ENCODE data around the gene NGDN.

Gene NGDN

GRCh38 chr14:23435543-23436326, 33.8 kb upstream of the NGDN start, which contains the start of gene MYH7:
Gene MYH7, minus strand, starts transcription at chr14:23435660. Its CDS starts 1,928 bp downstream, at chr14:23433732.
- H3K27me3 Mint-ChIP-seq = peaks cover 5% of the 10 kb centered on the region
- no peaks in the 10 kb centered on the region for H3K9me3 Mint-ChIP-seq
- no peaks in the 10 kb centered on the region for H3K36me3 Mint-ChIP-seq (ENCODE audit: low read depth)
- intact Hi-C loops (cut with micrococcal nuclease) = no loop called here
- H3K4me1 Mint-ChIP-seq (ENCODE audit: low read depth) = no peaks in the 10 kb centered on the region
- H3K27ac Mint-ChIP-seq = no peak within 1 kb of the TSS
- H3K4me3 Mint-ChIP-seq = no peak within 1 kb of the TSS

GRCh38 chr14:23436327-23437132, 33.0 kb upstream of the NGDN start:
- no peaks in the 10 kb centered on the region for H3K9me3 Mint-ChIP-seq
- no peak overlapping the region for H3K4me3 Mint-ChIP-seq
- no peak overlapping the region for H3K27ac Mint-ChIP-seq
- H3K36me3 Mint-ChIP-seq (ENCODE audit: low read depth) = no peaks in the 10 kb centered on the region
- peaks cover 1% of the 10 kb centered on the region for H3K27me3 Mint-ChIP-seq
- no peaks in the 10 kb centered on the region for H3K4me1 Mint-ChIP-seq (ENCODE audit: low read depth)
- intact Hi-C loops (cut with micrococcal nuclease) = no loop called here

- H3K4me3 Mint-ChIP-seq = no peak overlapping the region
- no peaks in the 10 kb centered on the region for H3K9me3 Mint-ChIP-seq
Observed at GRCh38 chr14:23437133-23438100, 32.1 kb upstream of the NGDN start.

DNA sequence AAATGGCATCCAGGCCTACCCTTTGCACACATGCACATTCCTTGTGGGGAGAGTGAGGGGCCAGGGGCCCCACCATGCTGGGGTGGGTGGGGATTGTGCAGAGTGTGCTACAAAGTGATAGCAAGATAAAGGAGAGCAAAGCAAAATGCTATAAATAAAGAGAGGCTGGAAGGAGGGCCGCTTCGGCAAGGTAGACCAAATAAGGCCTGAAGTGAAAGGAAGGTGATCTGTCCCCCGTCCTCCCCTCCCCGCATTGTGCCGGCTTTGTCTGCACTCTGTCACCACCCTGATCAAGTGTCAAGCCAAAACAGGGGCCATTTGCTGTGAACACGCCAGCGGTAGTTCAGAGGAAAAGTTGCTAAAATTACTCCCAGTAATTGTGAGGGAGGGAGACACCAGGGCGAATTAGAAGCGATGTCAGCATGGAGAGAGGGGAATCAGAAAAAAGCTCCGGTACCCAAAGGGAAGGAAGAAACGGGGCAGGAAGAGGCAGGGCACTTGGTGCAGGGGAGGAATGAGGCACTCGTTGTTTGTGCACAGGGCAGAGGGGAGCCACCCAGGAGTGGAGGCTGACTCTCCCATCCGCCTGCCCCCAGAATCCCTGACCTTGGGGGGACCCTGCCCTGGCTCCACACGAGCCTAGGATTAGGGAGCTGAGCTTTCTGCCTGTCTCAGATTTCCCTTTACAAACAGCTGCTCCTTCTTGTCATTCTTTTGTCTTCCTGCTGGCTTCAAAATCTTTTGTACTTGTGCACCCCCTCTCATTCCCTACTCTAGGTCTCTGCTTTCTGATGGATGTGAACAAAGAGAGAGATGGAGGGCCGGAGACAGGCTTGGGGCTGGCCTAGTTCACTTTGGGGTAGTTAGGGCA, 31.2 kb upstream of the NGDN start:
- Mint-ChIP-seq H3K4me3 (no peak overlapping the region), H3K4me1 (ENCODE audit: low read depth) (no peaks in the 10 kb centered on the region), H3K27ac (no peak overlapping the region), H3K9me3 (no peaks in the 10 kb centered on the region), H3K27me3 (peaks cover 8% of the 10 kb centered on the region), H3K36me3 (ENCODE audit: low read depth) (no peaks in the 10 kb centered on the region)
- intact Hi-C loops (cut with micrococcal nuclease) = no loop called here

More at GRCh38 chr14:23437133-23438100, 32.1 kb upstream of the NGDN start:
- Mint-ChIP-seq H3K27me3 (peaks cover 4% of the 10 kb centered on the region), H3K4me1 (ENCODE audit: low read depth) (no peaks in the 10 kb centered on the region), H3K36me3 (ENCODE audit: low read depth) (no peaks in the 10 kb centered on the region), H3K27ac (no peak overlapping the region)
- intact Hi-C loops (cut with micrococcal nuclease) = no loop called here

DNA sequence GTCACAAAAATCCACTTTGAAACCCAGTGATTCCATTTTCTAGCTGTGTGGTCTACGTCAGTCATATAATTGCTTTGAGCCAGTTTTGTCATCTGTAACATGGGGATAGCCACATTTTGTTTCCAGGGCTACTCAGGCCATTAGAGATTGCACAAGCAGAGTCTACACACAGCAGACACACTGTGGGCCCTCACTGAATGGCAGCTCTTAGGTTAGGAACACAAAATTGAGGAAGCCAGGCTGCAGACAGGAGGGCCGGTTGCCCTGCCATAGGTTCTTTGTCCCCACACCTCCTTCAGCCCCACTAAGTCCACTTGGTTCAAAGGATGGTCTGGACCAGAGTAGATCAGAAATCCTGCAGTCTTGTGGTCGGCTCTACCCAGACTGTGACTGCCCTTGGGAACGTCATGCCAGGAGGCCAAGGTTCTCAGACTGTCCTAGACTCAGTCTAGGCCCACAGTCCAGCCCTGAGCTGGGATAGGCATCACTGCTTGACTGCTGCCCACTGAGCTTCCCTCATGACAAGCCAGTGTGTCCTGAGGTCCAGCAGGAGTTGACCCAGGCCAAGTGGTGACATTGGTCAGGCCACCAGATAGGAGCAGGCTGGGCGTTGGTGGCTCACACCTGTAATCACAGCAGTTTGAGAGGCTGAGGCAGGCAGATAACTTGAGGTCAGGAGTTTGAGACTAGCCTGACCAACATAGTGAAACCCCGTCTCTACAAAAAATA, 30.2 kb upstream of the NGDN start:
- Mint-ChIP-seq H3K27me3 (peaks cover 11% of the 10 kb centered on the region), H3K4me1 (ENCODE audit: low read depth) (no peaks in the 10 kb centered on the region), H3K36me3 (ENCODE audit: low read depth) (no peaks in the 10 kb centered on the region), H3K9me3 (no peaks in the 10 kb centered on the region), H3K27ac (no peak overlapping the region), H3K4me3 (no peak overlapping the region)
- intact Hi-C loops (cut with micrococcal nuclease) = no loop called here

GRCh38 chr14:23441076-23441475, 28.4 kb upstream of the NGDN start:
- Mint-ChIP-seq H3K9me3 (no peaks in the 10 kb centered on the region), H3K4me3 (no peak overlapping the region), H3K27me3 (peaks cover 12% of the 10 kb centered on the region), H3K4me1 (ENCODE audit: low read depth) (no peaks in the 10 kb centered on the region), H3K36me3 (ENCODE audit: low read depth) (no peaks in the 10 kb centered on the region), H3K27ac (no peak overlapping the region)
- intact Hi-C loops (cut with micrococcal nuclease) = no loop called here

GRCh38 chr14:23442721-23443356, 26.7 kb upstream of the NGDN start:
- Mint-ChIP-seq H3K4me1 (ENCODE audit: low read depth) (no peaks in the 10 kb centered on the region), H3K27ac (no peak overlapping the region), H3K4me3 (no peak overlapping the region), H3K27me3 (peaks cover 12% of the 10 kb centered on the region), H3K9me3 (no peaks in the 10 kb centered on the region), H3K36me3 (ENCODE audit: low read depth) (no peaks in the 10 kb centered on the region)
- intact Hi-C loops (cut with micrococcal nuclease) = no loop called here

DNA sequence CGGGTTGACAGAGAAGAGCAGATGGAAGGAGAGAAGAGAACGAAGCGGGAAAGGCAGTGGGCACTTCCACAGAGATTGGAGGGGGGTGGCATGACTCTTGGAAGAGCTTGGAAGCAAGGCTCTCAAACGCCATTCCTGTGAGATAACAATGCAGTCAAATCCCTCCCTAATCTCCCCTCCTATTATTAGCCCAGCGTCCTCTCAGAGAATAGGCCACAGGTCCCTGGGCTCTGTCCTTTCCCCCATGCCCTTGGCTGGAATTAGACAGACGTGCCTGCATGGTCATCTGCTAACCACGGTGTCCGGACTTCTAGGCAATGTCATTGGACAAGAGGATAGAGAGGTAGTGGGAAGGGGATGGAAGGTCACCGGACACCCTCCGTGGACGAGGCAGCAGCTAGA, 26.1 kb upstream of the NGDN start:
- Mint-ChIP-seq H3K36me3 (ENCODE audit: low read depth) (no peaks in the 10 kb centered on the region), H3K27me3 (peaks cover 12% of the 10 kb centered on the region), H3K4me3 (no peak overlapping the region), H3K4me1 (ENCODE audit: low read depth) (no peaks in the 10 kb centered on the region), H3K9me3 (no peaks in the 10 kb centered on the region), H3K27ac (no peak overlapping the region)
- intact Hi-C loops (cut with micrococcal nuclease) = no loop called here

- H3K4me1 Mint-ChIP-seq (ENCODE audit: low read depth) = no peaks in the 10 kb centered on the region
- H3K27me3 Mint-ChIP-seq = peaks cover 12% of the 10 kb centered on the region
- H3K27ac Mint-ChIP-seq = no peak overlapping the region
- H3K4me3 Mint-ChIP-seq = no peak overlapping the region
- H3K9me3 Mint-ChIP-seq = no peaks in the 10 kb centered on the region
- no peaks in the 10 kb centered on the region for H3K36me3 Mint-ChIP-seq (ENCODE audit: low read depth)
- intact Hi-C loops (cut with micrococcal nuclease) = no loop called here
Observed at GRCh38 chr14:23443881-23444280, 25.6 kb upstream of the NGDN start.

GRCh38 chr14:23444314-23444713, 25.2 kb upstream of the NGDN start:
- Mint-ChIP-seq H3K4me3 (no peak overlapping the region), H3K27ac (no peak overlapping the region), H3K36me3 (ENCODE audit: low read depth) (no peaks in the 10 kb centered on the region), H3K27me3 (peaks cover 13% of the 10 kb centered on the region), H3K4me1 (ENCODE audit: low read depth) (no peaks in the 10 kb centered on the region), H3K9me3 (no peaks in the 10 kb centered on the region)
- intact Hi-C loops (cut with micrococcal nuclease) = no loop called here

- H3K4me1 Mint-ChIP-seq (ENCODE audit: low read depth) = no peaks in the 10 kb centered on the region
- H3K9me3 Mint-ChIP-seq = no peaks in the 10 kb centered on the region
- peaks cover 15% of the 10 kb centered on the region for H3K27me3 Mint-ChIP-seq
- H3K36me3 Mint-ChIP-seq (ENCODE audit: low read depth) = no peaks in the 10 kb centered on the region
- no peak overlapping the region for H3K27ac Mint-ChIP-seq
- intact Hi-C loops (cut with micrococcal nuclease) = no loop called here
- H3K4me3 Mint-ChIP-seq = no peak overlapping the region
Observed at GRCh38 chr14:23445773-23446172, 23.7 kb upstream of the NGDN start.

- Mint-ChIP-seq H3K9me3 (no peaks in the 10 kb centered on the region), H3K36me3 (ENCODE audit: low read depth) (no peaks in the 10 kb centered on the region), H3K27me3 (peaks cover 14% of the 10 kb centered on the region), H3K4me3 (no peak overlapping the region), H3K27ac (no peak overlapping the region), H3K4me1 (ENCODE audit: low read depth) (no peaks in the 10 kb centered on the region)
- intact Hi-C loops (cut with micrococcal nuclease) = no loop called here
Observed at GRCh38 chr14:23446291-23446851, 23.1 kb upstream of the NGDN start.

Measured in dendritic cell treated with granulocyte-macrophage colony-stimulating factor and Interleukin-4, amounts not matched to agents 40 ng/mL and 50 ng/mL, for 4 days (primary cell).